Fibroblast of skin of abdomen (primary cell): Measurements from ENCODE around the gene ACY1.
"Not testable (repeated sequence)": the region's sequence is repeated elsewhere in the genome, so short reads cannot be mapped to it uniquely, and the experiment has no call there.

Source experiments
- DNase-seq: peaks from one replicate; pipeline ENCODE4 v3.0.0-alpha.2; 2013

ACY1 gene

GRCh38 chr3:52026041-52026440, 42.7 kb downstream of the ACY1 start:
- DNase-seq = no peak

GRCh38 chr3:52028572-52028971, 45.2 kb downstream of the ACY1 start:
- DNase-seq = no peak

- no peak for DNase-seq
Measured at GRCh38 chr3:52029053-52029452, 45.7 kb downstream of the ACY1 start.

GRCh38 chr3:52029535-52029934, 46.2 kb downstream of the ACY1 start:
- no peak for DNase-seq

- no peak for DNase-seq
Measured at GRCh38 chr3:52030714-52031310, 47.5 kb downstream of the ACY1 start.

- no peak for DNase-seq
Measured at GRCh38 chr3:52031896-52032295, 48.6 kb downstream of the ACY1 start.

- DNase-seq = no peak
Measured at GRCh38 chr3:52032702-52033408, 49.5 kb downstream of the ACY1 start.

- DNase-seq = not testable (repeated sequence)
Measured at GRCh38 chr3:52033748-52034147, 50.4 kb downstream of the ACY1 start.

- DNase-seq = no peak
Measured at GRCh38 chr3:52034212-52034611, 50.9 kb downstream of the ACY1 start.

GRCh38 chr3:52034651-52035050, 51.3 kb downstream of the ACY1 start:
- DNase-seq = no peak

- DNase-seq = no peak
Measured at GRCh38 chr3:52036222-52036694, 52.9 kb downstream of the ACY1 start.

GRCh38 chr3:52036829-52037228, 53.5 kb downstream of the ACY1 start:
- DNase-seq = no peak

- DNase-seq = no peak
Measured at GRCh38 chr3:52037291-52037690, 54.0 kb downstream of the ACY1 start.

- DNase-seq = no peak
Measured at GRCh38 chr3:52038227-52038626, 54.9 kb downstream of the ACY1 start.
